ENCODE measurements around the gene KDF1. TPM values are rescaled to one million over a fixed set of nuclear protein-coding genes. Genes with fewer than 3 reads are reported as not detected.

KDF1 gene
- total and polyA plus RNA-seq, 2 experiments from 2014 or later, result 13.6 to 21.1 TPM

- no peak for TF ChIP-seq CTCF (conservative IDR thresholded peaks at IDR 0.05; ENCODE audit: low read depth in 2 of 2)
- TF ChIP-seq JUNB (IDR thresholded peaks at IDR 0.05; ENCODE audit: unreplicated experiment), result no peak
Observed at GRCh38 chr1:27000090-27000816, 40.0 kb upstream of the KDF1 start (continued).

GRCh38 chr1:26999440-26999987 is 39.2 kb upstream of the KDF1 start:
- ATAC-seq (peak; percentile 59), DNase-seq (ENCODE audit: low spot score) (peak; percentile 99)
- peaks cover 3% of the 10 kb centered on the region; the same call in 1 of the 3 replicates for H3K9me3 Mint-ChIP-seq
- Histone ChIP-seq H4K20me1 (replicated peaks; ENCODE audit: insufficient read depth) (peaks cover 20% of the 10 kb centered on the region), H3K27me3 (ENCODE audit: insufficient read depth) (no peaks in the 10 kb centered on the region), H3K79me2 (replicated peaks; ENCODE audit: insufficient read depth) (peaks cover 60% of the 10 kb centered on the region), H3K9me2 (ENCODE audit: insufficient read depth) (no peaks in the 10 kb centered on the region), H3K4me1 (ENCODE audit: insufficient read depth) (peaks cover 81% of the 10 kb centered on the region), H3K36me3 (ENCODE audit: insufficient read depth) (peaks cover 17% of the 10 kb centered on the region), H3K4me2 (peak overlapping the region; percentile 71), H3K4me3 (peak overlapping the region; percentile 44), H3K27ac (ENCODE audit: low read depth) (peak overlapping the region; percentile 100), H3F3A (replicated peaks; ENCODE audit: low read depth) (peaks cover 69% of the 10 kb centered on the region), H2AFZ (no peak overlapping the region)
- peak overlapping the region; percentile 41; the same call in 2 of the 3 replicates for H3K4me3 Mint-ChIP-seq
- TF ChIP-seq ZNF462 (CRISPR knock-in tag; IDR thresholded peaks at IDR 0.05) (peak; percentile 90), CTCF (conservative IDR thresholded peaks at IDR 0.05; ENCODE audit: low read depth in 2 of 2) (0 out of 4 replicates have a peak, but pooled peaks of 1 of the 2 experiments have one; percentile 6), NANOG (IDR thresholded peaks at IDR 0.05; ENCODE audit: borderline replicate concordance) (peak; percentile 48; the same call in 1 of the 2 replicates), EZH2 (IDR thresholded peaks at IDR 0.05; ENCODE audit: low read depth, unreplicated experiment) (no peak), STAT1 (IDR thresholded peaks at IDR 0.05; ENCODE audit: unreplicated experiment) (no peak), ZNF331 (CRISPR knock-in tag; IDR thresholded peaks at IDR 0.05; ENCODE audit: low read depth) (no peak), ZNF114 (CRISPR knock-in tag; IDR thresholded peaks at IDR 0.05) (peak; percentile 65; the same call in 1 of the 2 replicates), CREB1 (CRISPR knock-in tag; IDR thresholded peaks at IDR 0.05; ENCODE audit: low read depth) (peak; percentile 47)
- peaks cover 71% of the 10 kb centered on the region for H3K27me3 Mint-ChIP-seq (ENCODE audit: insufficient read depth, low read depth, poor library complexity)
- H3K4me1 Mint-ChIP-seq, result peaks cover 80% of the 10 kb centered on the region
- H3K36me3 Mint-ChIP-seq (ENCODE audit: low read depth), result peaks cover 85% of the 10 kb centered on the region
- peak overlapping the region; percentile 97 for H3K27ac Mint-ChIP-seq
